GM12878 (cell line): ENCODE results near the gene CHCHD6.

ENCODE experiments used
- MTA3 ChIP-seq: IDR thresholded peaks from 2 replicates; pipeline ENCODE4 v1.6.1; 2012; ENCODE audit warnings: low read length, inconsistent platforms, borderline replicate concordance
- TF ChIP-seq, protein P1 (sequence below), 3 experiments: IDR thresholded peaks in 2 of 3; conservative IDR thresholded peaks in 1 of 3; 2 replicates each; pipeline ENCODE4 v1.5.1; 2011; ENCODE audit warnings: low read depth in 3 of 3, low read length in 3 of 3, mild to moderate bottlenecking in 3 of 3, control low read depth in 2 of 3, moderate library complexity in 2 of 3, inconsistent platforms in 1 of 3, mixed read lengths in 1 of 3; ENCODE audit not compliant: control insufficient read depth in 2 of 3, insufficient read depth in 1 of 3; ENCODE audit errors: extremely low read depth in 1 of 3
- TF ChIP-seq, protein P2 (sequence below): fragments of 450-650 bp; IDR thresholded peaks from 2 replicates; pipeline ENCODE4 v1.6.1; 2017; ENCODE audit warnings: antibody characterized with exemption, mild to moderate bottlenecking, moderate library complexity
- TF ChIP-seq, protein P3 (sequence below): fragments of 450-650 bp; IDR thresholded peaks from 2 replicates; pipeline ENCODE4 v1.6.1; 2014; ENCODE audit warnings: mild to moderate bottlenecking

DNA sequence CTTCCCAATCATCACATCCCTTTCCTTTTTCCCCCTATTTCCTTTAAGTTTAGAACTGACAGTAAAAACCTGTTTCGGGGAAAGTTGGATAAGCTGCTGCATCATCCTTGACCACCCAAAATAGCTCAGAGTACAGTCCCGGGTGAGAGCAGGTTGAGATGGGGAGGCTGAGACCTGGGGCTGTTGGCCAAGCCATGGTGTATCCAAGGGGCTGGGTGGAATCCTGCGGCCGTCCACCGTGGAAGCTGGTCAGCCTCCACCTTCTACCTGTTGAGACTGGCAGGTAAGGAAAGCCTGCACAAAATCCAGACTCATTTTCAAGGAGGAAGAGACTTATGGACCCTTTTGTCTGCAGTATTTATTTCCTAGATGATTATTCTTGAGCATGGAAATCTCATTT is 150.6 kb downstream of the CHCHD6 start:
- TF ChIP-seq, protein P1, sequence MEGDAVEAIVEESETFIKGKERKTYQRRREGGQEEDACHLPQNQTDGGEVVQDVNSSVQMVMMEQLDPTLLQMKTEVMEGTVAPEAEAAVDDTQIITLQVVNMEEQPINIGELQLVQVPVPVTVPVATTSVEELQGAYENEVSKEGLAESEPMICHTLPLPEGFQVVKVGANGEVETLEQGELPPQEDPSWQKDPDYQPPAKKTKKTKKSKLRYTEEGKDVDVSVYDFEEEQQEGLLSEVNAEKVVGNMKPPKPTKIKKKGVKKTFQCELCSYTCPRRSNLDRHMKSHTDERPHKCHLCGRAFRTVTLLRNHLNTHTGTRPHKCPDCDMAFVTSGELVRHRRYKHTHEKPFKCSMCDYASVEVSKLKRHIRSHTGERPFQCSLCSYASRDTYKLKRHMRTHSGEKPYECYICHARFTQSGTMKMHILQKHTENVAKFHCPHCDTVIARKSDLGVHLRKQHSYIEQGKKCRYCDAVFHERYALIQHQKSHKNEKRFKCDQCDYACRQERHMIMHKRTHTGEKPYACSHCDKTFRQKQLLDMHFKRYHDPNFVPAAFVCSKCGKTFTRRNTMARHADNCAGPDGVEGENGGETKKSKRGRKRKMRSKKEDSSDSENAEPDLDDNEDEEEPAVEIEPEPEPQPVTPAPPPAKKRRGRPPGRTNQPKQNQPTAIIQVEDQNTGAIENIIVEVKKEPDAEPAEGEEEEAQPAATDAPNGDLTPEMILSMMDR (IDR thresholded peaks at IDR 0.05 in 2 of 3, conservative IDR thresholded peaks at IDR 0.05 in 1 of 3; ENCODE audit: control insufficient read depth in 2 of 3, extremely low read depth in 1 of 3, insufficient read depth in 1 of 3, low read depth in 3 of 3, low read length in 3 of 3), result no peak
- TF ChIP-seq, protein P2, sequence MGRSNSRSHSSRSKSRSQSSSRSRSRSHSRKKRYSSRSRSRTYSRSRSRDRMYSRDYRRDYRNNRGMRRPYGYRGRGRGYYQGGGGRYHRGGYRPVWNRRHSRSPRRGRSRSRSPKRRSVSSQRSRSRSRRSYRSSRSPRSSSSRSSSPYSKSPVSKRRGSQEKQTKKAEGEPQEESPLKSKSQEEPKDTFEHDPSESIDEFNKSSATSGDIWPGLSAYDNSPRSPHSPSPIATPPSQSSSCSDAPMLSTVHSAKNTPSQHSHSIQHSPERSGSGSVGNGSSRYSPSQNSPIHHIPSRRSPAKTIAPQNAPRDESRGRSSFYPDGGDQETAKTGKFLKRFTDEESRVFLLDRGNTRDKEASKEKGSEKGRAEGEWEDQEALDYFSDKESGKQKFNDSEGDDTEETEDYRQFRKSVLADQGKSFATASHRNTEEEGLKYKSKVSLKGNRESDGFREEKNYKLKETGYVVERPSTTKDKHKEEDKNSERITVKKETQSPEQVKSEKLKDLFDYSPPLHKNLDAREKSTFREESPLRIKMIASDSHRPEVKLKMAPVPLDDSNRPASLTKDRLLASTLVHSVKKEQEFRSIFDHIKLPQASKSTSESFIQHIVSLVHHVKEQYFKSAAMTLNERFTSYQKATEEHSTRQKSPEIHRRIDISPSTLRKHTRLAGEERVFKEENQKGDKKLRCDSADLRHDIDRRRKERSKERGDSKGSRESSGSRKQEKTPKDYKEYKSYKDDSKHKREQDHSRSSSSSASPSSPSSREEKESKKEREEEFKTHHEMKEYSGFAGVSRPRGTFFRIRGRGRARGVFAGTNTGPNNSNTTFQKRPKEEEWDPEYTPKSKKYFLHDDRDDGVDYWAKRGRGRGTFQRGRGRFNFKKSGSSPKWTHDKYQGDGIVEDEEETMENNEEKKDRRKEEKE, result no peak
- TF ChIP-seq, protein P3, sequence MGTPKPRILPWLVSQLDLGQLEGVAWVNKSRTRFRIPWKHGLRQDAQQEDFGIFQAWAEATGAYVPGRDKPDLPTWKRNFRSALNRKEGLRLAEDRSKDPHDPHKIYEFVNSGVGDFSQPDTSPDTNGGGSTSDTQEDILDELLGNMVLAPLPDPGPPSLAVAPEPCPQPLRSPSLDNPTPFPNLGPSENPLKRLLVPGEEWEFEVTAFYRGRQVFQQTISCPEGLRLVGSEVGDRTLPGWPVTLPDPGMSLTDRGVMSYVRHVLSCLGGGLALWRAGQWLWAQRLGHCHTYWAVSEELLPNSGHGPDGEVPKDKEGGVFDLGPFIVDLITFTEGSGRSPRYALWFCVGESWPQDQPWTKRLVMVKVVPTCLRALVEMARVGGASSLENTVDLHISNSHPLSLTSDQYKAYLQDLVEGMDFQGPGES, result no peak
- no peak for TF ChIP-seq MTA3
